CD4-positive, alpha-beta T cell treated with Interleukin-1 beta for 1 hour (primary cell): ENCODE data around the gene HOXA4.

Experiments used
- DNase-seq, 2 donors: peaks; one replicate each; pipeline ENCODE4 v3.0.0-alpha.2; 2020 to 2022

The HOXA4 gene

GRCh38 chr7:27130540-27131389 is at the start of gene HOXA4:
HOXA4 (minus strand) TSS chr7:27130757; CDS start chr7:27130733, 24 bp downstream.
- DNase-seq = peak; percentile 76 to 87

- DNase-seq = peak; percentile 56 to 62
Measured at GRCh38 chr7:27179503-27180430, 49.2 kb upstream of the HOXA4 start.

GRCh38 chr7:27179030-27179429 is 48.5 kb upstream of the HOXA4 start:
- no peak for DNase-seq

- DNase-seq = no peak
Measured at GRCh38 chr7:27178366-27178765, 47.8 kb upstream of the HOXA4 start.

GRCh38 chr7:27177795-27178320 is 47.3 kb upstream of the HOXA4 start:
- no peak for DNase-seq

GRCh38 chr7:27176962-27177794 is 46.6 kb upstream of the HOXA4 start:
- no peak for DNase-seq

- no peak for DNase-seq
Measured at GRCh38 chr7:27176524-27176845, 45.9 kb upstream of the HOXA4 start.

- no peak for DNase-seq
Measured at GRCh38 chr7:27175626-27176523, 45.3 kb upstream of the HOXA4 start.

- DNase-seq = no peak
Measured at GRCh38 chr7:27174874-27175625, 44.5 kb upstream of the HOXA4 start.

GRCh38 chr7:27173956-27174873 is 43.7 kb upstream of the HOXA4 start, which contains the start of gene HOXA10:
HOXA10 (minus strand) TSS chr7:27174320; CDS start chr7:27174306, 14 bp downstream.
- no peak for DNase-seq

- DNase-seq = peak in 1 of 2 donors; percentile 44
Measured at GRCh38 chr7:27173511-27173955, 43.0 kb upstream of the HOXA4 start.

- DNase-seq = no peak
Measured at GRCh38 chr7:27172823-27173510, 42.4 kb upstream of the HOXA4 start.

- DNase-seq = no peak
Measured at GRCh38 chr7:27172315-27172774, 41.8 kb upstream of the HOXA4 start.

GRCh38 chr7:27171637-27172314 is 41.2 kb upstream of the HOXA4 start:
- DNase-seq = no peak

- no peak for DNase-seq
Measured at GRCh38 chr7:27171325-27171636, 40.7 kb upstream of the HOXA4 start.

- no peak for DNase-seq
Measured at GRCh38 chr7:27170426-27171324, 40.1 kb upstream of the HOXA4 start.
